ENCODE measurements around the gene HSBP1L1. TPM values are rescaled to one million over a fixed set of nuclear protein-coding genes. Genes with fewer than 3 reads are reported as not detected.
"Not testable (repeated sequence)": the region's sequence is repeated elsewhere in the genome, so short reads cannot be mapped to it uniquely, and the experiment has no call there.

The HSBP1L1 gene
- total RNA-seq, 1 donor from 2014 or later: 28.2 TPM

DNA sequence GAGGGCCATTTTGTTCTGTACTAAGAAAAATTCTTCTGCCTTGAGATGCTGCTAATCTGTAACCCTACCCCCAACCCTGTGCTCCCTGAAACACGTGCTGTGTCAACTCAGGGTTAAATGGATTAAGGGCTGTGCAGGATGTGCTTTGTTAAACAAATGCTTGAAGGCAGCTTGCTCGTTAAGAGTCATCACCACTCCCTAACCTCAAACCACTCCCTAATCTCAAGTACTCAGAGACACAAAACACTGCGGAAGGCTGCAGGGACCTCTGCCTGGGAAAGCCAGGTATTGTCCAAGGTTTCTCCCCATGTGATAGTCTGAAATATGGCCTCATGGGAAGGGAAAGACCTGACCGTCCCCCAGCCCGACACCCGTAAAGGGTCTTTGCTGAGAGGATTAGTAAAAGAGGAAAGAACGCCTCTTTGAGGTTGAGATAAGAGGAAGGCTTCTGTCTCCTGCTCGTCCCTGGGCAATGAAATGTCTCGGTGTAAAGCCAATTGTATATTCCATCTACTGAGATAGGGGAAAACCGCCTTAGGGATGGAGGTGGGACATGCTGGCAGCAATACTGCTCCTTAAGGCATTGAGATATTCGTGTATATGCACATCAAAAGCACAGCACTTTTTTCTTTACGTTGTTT, 4.2 kb upstream of the HSBP1L1 start:
- FAIRE-seq; H3K36me3 ChIP-seq (ENCODE audit: control insufficient read depth, insufficient read depth, low read length); H3K27me3 ChIP-seq (ENCODE audit: control insufficient read depth, insufficient read depth, low read length); H3K4me3 ChIP-seq (ENCODE audit: low read depth, low read length): not testable (repeated sequence)
- TF ChIP-seq, protein P1, sequence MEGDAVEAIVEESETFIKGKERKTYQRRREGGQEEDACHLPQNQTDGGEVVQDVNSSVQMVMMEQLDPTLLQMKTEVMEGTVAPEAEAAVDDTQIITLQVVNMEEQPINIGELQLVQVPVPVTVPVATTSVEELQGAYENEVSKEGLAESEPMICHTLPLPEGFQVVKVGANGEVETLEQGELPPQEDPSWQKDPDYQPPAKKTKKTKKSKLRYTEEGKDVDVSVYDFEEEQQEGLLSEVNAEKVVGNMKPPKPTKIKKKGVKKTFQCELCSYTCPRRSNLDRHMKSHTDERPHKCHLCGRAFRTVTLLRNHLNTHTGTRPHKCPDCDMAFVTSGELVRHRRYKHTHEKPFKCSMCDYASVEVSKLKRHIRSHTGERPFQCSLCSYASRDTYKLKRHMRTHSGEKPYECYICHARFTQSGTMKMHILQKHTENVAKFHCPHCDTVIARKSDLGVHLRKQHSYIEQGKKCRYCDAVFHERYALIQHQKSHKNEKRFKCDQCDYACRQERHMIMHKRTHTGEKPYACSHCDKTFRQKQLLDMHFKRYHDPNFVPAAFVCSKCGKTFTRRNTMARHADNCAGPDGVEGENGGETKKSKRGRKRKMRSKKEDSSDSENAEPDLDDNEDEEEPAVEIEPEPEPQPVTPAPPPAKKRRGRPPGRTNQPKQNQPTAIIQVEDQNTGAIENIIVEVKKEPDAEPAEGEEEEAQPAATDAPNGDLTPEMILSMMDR (IDR thresholded peaks at IDR 0.05; ENCODE audit: insufficient read depth, low read length, severe bottlenecking): peak; percentile 3
- peak; percentile 74 for DNase-seq (ENCODE audit: low read depth)

DNA sequence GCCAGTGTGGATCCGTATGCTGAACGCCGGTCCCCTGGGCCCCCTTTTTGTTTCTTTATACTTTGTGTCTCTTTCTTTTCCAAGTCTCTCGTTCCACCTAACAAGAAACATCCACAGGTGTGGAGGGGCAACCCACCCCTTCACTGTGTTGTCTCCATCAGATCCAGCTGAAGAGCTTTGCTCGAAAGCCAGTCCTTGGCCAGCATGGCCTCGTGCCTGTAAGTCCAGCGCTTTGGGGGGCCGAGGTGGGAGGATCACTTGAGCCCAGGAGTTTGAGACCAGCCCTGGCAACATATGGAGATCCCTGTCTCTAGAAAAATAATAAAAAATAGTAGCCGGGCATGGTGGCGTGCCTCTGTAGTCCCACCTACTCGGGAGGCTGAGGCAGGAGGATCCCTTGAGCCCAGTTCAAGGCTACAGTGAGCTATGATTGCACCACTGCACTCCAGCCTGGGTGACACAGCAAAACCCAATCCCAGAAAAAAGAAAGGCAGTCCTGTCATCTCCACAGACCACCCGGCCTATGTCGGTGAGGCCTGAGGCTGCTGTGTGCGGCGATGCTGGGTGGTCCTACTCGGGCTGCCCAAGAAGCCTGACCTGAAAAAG, 3.4 kb upstream of the HSBP1L1 start:
- TF ChIP-seq, protein P1 (IDR thresholded peaks at IDR 0.05; ENCODE audit: insufficient read depth, low read length, severe bottlenecking): no peak
- no peak for FAIRE-seq
- no peaks in the 10 kb centered on the region for H3K27me3 ChIP-seq (ENCODE audit: control insufficient read depth, insufficient read depth, low read length)
- no peak for DNase-seq (ENCODE audit: low read depth)
- H3K4me3 ChIP-seq (ENCODE audit: low read depth, low read length): no peak overlapping the region
- H3K36me3 ChIP-seq (ENCODE audit: control insufficient read depth, insufficient read depth, low read length): no peaks in the 10 kb centered on the region

DNA sequence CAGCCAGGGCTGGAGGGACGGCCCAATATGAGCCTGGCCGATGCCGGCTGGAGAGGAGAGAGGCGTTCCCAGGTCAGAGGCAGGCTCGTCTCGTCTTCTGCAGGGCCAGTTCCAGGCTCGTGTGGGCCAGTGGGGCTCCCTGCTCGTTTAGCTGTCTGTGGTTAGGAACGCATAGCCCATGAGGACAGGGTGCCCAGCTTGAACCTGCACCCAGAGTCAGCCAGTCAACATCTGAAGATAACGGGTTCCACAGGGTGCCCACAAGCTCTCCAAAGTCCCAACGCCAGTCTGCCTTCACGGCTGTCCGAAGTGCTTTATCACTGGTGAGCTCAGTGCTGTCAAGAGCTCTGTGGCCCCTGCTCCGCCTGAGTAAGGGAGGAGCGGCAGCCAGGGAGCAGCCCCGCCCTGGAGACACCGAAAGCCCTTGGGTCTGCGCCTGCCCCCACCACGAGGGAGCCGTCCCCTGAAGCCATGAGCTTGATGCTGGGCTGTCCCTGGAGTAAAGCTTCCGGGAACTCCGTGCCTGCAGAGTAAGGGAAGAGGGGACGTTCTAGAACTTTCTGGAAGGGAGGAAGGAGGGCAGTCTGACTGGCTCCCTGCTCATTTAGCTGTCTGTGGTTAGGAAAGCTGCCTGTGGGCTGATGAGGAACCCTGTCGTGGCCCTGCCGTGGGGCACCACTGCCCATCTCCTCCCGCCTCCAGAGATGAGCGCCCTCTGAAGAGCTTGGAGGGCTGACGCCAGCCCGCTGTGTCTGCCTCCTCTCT, 2.7 kb upstream of the HSBP1L1 start:
- TF ChIP-seq, protein P1 (IDR thresholded peaks at IDR 0.05; ENCODE audit: insufficient read depth, low read length, severe bottlenecking): no peak
- Histone ChIP-seq H3K4me3 (ENCODE audit: low read depth, low read length) (no peak overlapping the region), H3K27me3 (ENCODE audit: control insufficient read depth, insufficient read depth, low read length) (no peaks in the 10 kb centered on the region), H3K36me3 (ENCODE audit: control insufficient read depth, insufficient read depth, low read length) (no peaks in the 10 kb centered on the region)
- DNase-seq (ENCODE audit: low read depth) (peak; percentile 48), FAIRE-seq (peak; percentile 13)

DNA sequence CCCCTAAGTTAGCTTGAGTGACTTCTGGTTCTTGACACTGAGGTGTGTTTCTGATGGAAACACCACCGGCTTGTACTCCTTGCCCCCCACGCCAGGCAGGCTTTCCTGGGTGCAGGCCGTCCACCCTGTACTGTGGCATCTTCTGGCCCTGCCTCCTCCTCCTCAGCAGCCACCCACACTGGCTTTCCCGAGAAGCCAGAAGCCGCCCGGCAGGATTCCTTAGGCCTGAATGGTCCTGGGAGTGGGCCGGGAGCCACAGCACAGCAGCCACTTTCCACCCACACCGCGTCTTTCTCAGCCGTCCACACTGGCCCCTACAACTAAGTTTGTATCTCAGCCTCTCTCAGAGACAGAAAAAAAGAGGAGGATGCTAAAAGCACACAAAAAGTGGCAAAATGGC, 2.1 kb upstream of the HSBP1L1 start:
- TF ChIP-seq, protein P1 (IDR thresholded peaks at IDR 0.05; ENCODE audit: insufficient read depth, low read length, severe bottlenecking): no peak
- no peaks in the 10 kb centered on the region for H3K36me3 ChIP-seq (ENCODE audit: control insufficient read depth, insufficient read depth, low read length)
- peak; percentile 79 for DNase-seq (ENCODE audit: low read depth)
- no peak overlapping the region for H3K4me3 ChIP-seq (ENCODE audit: low read depth, low read length)
- FAIRE-seq: no peak
- H3K27me3 ChIP-seq (ENCODE audit: control insufficient read depth, insufficient read depth, low read length): no peaks in the 10 kb centered on the region

DNA sequence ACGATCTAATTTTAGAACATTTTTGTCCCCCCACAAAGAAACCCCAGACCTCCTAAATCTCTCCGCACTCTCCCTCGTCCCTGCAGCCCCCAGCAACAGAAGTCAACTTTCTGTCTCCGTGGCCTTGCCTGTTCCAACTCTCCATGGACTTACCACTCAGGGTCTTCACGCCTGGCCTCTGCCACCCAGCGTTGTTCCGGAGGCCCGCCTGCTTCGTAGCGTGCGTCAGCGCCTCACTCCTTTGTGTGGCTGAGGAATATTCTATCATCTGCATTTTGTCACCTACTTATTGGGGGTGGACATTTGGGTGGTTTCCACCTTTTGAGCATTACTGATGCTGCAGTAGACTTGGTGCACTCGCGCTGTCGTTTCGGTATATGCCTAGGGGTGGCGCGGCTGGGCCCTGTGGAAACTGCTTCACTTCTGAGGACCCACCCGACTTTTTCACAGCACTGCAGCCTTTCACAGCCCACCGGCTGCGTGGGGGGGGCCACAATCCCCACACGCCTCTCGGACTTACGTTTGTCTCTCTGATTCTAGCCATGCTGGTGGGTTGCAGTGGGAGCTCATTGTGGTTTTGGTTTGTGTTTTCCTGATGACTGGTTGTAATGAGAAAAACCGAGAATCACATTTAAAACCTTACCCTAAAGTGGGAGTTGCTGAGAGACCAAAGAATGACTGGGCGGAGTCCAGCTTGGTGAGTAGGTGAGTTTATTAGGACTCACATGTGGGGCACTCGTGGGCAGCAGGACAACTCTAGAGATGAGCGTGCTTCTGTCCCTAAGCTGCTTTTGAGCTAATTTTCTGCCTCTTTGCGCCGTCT, 1.4 kb upstream of the HSBP1L1 start:
- FAIRE-seq: peak; percentile 13
- Histone ChIP-seq H3K36me3 (ENCODE audit: control insufficient read depth, insufficient read depth, low read length) (peaks cover 2% of the 10 kb centered on the region), H3K27me3 (ENCODE audit: control insufficient read depth, insufficient read depth, low read length) (no peaks in the 10 kb centered on the region), H3K4me3 (ENCODE audit: low read depth, low read length) (no peak overlapping the region)
- DNase-seq (ENCODE audit: low read depth): no peak
- TF ChIP-seq, protein P1 (IDR thresholded peaks at IDR 0.05; ENCODE audit: insufficient read depth, low read length, severe bottlenecking): no peak

Measured in bronchial epithelial cell (primary cell).